Measurements from ENCODE around the gene AMER3.
A peak's percentile ranks its signal among the peaks of the same experiment; 100 is the strongest.

AMER3 gene

DNA sequence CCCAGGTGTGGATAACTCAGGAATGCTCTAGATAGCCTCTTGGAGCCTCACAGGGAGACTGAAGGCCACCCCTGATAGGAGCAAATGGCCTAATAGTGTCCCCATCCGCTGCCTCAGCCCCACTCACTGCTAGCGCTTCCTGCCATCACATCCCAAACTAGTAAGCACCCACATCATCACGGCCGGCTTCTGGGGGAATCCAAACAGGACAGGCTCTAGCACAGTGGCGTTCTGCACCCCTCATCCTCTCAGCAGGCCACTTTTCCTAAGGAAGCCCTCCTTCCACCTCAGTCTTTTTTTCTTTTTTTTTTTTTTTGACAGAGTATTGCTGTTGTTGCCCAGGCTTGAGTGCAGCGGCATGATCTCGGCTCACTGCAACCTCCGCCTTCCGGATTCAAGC, 6.3 kb upstream of the AMER3 start:
- Histone ChIP-seq H3K4me1 (ENCODE audit: control insufficient read depth, insufficient read depth, low read length) (peaks cover 3% of the 10 kb centered on the region), H3K4me3 (ENCODE audit: insufficient read depth, low read depth, low read length) (no peak overlapping the region), H3K27ac (ENCODE audit: insufficient read depth, low read depth, low read length, poor library complexity, severe bottlenecking) (no peak overlapping the region), H3K9me3 (ENCODE audit: control insufficient read depth, low read length) (no peaks in the 10 kb centered on the region), H3K27me3 (ENCODE audit: control insufficient read depth, insufficient read depth, low read length, poor library complexity, severe bottlenecking) (peaks cover 5% of the 10 kb centered on the region), H3K36me3 (ENCODE audit: control insufficient read depth, insufficient read depth, low read length) (no peaks in the 10 kb centered on the region)
- WGBS, 2 experiments, result 89 to 92% methylated on average over 9 of the region's 9 CpGs

DNA sequence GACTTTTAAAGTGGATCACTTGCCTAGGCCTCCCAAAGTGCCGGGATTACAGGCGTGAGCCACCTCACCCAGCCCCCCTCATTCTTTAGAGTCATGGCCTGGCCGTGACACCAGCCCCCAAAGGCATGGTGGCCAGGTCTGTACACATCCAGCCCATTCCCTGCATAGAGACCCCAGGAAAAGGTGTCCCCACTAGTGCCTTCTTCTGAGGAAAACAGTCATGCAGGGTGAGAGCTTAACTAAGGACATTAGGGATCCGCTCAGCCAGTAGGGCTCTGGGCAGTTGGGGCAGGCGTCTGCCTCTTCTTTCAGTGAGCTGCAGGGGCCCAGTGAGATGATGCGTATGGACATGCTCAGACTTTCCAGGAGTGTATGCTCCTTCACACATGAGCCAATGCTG, 5.7 kb upstream of the AMER3 start:
- Histone ChIP-seq H3K27ac (ENCODE audit: insufficient read depth, low read depth, low read length, poor library complexity, severe bottlenecking) (no peak overlapping the region), H3K9me3 (ENCODE audit: control insufficient read depth, low read length) (no peaks in the 10 kb centered on the region), H3K4me3 (ENCODE audit: insufficient read depth, low read depth, low read length) (no peak overlapping the region), H3K4me1 (ENCODE audit: control insufficient read depth, insufficient read depth, low read length) (peaks cover 3% of the 10 kb centered on the region), H3K36me3 (ENCODE audit: control insufficient read depth, insufficient read depth, low read length) (no peaks in the 10 kb centered on the region), H3K27me3 (ENCODE audit: control insufficient read depth, insufficient read depth, low read length, poor library complexity, severe bottlenecking) (peaks cover 11% of the 10 kb centered on the region)
- 87 to 92% methylated on average over 6 of the region's 6 CpGs for WGBS, 2 experiments

GRCh38 chr2:130754811-130755210, 529 bp upstream of the AMER3 start:
- peaks cover 9% of the 10 kb centered on the region for H3K4me1 ChIP-seq (ENCODE audit: control insufficient read depth, insufficient read depth, low read length)
- no peak overlapping the region for H3K27ac ChIP-seq (ENCODE audit: insufficient read depth, low read depth, low read length, poor library complexity, severe bottlenecking)
- no peak overlapping the region for H3K4me3 ChIP-seq (ENCODE audit: insufficient read depth, low read depth, low read length)
- 54 to 57% methylated on average over 8 of the region's 8 CpGs for WGBS, 2 experiments
- no peaks in the 10 kb centered on the region for H3K36me3 ChIP-seq (ENCODE audit: control insufficient read depth, insufficient read depth, low read length)
- H3K9me3 ChIP-seq (ENCODE audit: control insufficient read depth, low read length), result no peaks in the 10 kb centered on the region
- H3K27me3 ChIP-seq (ENCODE audit: control insufficient read depth, insufficient read depth, low read length, poor library complexity, severe bottlenecking), result peaks cover 49% of the 10 kb centered on the region

- Histone ChIP-seq H3K27ac (ENCODE audit: insufficient read depth, low read depth, low read length, poor library complexity, severe bottlenecking) (no peak overlapping the region), H3K4me1 (ENCODE audit: control insufficient read depth, insufficient read depth, low read length) (peaks cover 9% of the 10 kb centered on the region), H3K4me3 (ENCODE audit: insufficient read depth, low read depth, low read length) (peak overlapping the region; percentile 46), H3K36me3 (ENCODE audit: control insufficient read depth, insufficient read depth, low read length) (no peaks in the 10 kb centered on the region), H3K27me3 (ENCODE audit: control insufficient read depth, insufficient read depth, low read length, poor library complexity, severe bottlenecking) (peaks cover 49% of the 10 kb centered on the region), H3K9me3 (ENCODE audit: control insufficient read depth, low read length) (no peaks in the 10 kb centered on the region)
- WGBS, 2 experiments, result 1% methylated on average over 80 of the region's 80 CpGs
These were observed 923 bp downstream of the AMER3 start for GRCh38 chr2:130756053-130756873.

- H3K9me3 ChIP-seq (ENCODE audit: control insufficient read depth, low read length), result no peaks in the 10 kb centered on the region
- no peaks in the 10 kb centered on the region for H3K36me3 ChIP-seq (ENCODE audit: control insufficient read depth, insufficient read depth, low read length)
- no peak overlapping the region for H3K4me3 ChIP-seq (ENCODE audit: insufficient read depth, low read depth, low read length)
- no peak overlapping the region for H3K27ac ChIP-seq (ENCODE audit: insufficient read depth, low read depth, low read length, poor library complexity, severe bottlenecking)
- H3K27me3 ChIP-seq (ENCODE audit: control insufficient read depth, insufficient read depth, low read length, poor library complexity, severe bottlenecking), result peaks cover 49% of the 10 kb centered on the region
- peaks cover 9% of the 10 kb centered on the region for H3K4me1 ChIP-seq (ENCODE audit: control insufficient read depth, insufficient read depth, low read length)
- WGBS, 2 experiments, result 45 to 47% methylated on average over 16 of the region's 16 CpGs
These were observed 1.7 kb downstream of the AMER3 start for GRCh38 chr2:130756874-130757668.

GRCh38 chr2:130759906-130760753, 4.8 kb downstream of the AMER3 start:
- Histone ChIP-seq H3K36me3 (ENCODE audit: control insufficient read depth, insufficient read depth, low read length) (no peaks in the 10 kb centered on the region), H3K27ac (ENCODE audit: insufficient read depth, low read depth, low read length, poor library complexity, severe bottlenecking) (no peak overlapping the region), H3K4me3 (ENCODE audit: insufficient read depth, low read depth, low read length) (no peak overlapping the region), H3K9me3 (ENCODE audit: control insufficient read depth, low read length) (no peaks in the 10 kb centered on the region), H3K4me1 (ENCODE audit: control insufficient read depth, insufficient read depth, low read length) (peaks cover 9% of the 10 kb centered on the region), H3K27me3 (ENCODE audit: control insufficient read depth, insufficient read depth, low read length, poor library complexity, severe bottlenecking) (peaks cover 33% of the 10 kb centered on the region)
- 85 to 89% methylated on average over 10 of the region's 10 CpGs for WGBS, 2 experiments

DNA sequence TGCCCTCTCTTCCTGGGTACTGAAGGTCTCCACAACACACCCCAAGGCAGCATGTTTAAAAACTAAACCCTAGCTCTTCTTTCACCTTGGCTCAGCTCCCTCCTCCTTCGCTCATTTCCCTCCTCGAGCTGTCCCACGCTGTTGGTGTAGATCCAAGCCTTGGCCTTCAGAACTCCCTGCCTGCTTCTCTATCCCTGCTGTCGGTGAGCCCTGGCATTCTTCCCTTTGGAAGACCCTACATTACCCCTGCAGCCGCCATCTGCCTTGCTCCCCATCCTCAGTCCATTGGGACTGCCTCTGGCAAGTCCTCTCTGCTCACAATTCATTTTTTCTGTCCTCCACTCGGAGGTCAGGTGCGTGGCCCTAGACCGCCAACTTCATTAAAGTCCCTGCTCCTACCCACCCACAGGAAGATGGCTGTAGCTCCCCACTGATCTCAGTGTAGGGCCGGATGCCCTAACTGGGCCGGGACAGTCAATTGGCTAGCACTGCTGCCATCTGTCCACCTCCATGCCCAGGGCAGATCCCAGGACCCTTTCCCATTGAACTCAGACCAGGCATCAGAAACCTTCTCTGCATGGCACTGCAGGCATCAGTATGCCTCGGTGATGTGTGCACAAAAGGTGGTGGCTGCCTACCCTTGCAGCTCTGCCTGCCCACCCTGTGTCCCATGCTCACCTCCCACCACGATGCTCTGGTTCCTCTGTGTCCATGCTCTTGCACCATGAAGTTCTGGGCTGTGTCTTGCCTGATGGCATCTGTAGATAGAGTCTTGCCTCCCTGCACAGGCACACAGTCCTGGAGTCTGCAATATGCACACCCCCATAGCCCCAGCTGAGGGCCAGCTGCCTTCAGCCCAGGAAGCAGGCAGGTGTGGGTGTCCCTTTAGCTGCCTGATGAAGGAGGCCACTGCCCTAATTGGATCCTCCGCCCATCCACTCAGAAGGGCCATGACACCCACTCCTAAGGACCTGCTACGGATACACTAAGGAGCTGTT, 5.7 kb downstream of the AMER3 start:
- Histone ChIP-seq H3K27ac (ENCODE audit: insufficient read depth, low read depth, low read length, poor library complexity, severe bottlenecking) (no peak overlapping the region), H3K9me3 (ENCODE audit: control insufficient read depth, low read length) (no peaks in the 10 kb centered on the region), H3K4me1 (ENCODE audit: control insufficient read depth, insufficient read depth, low read length) (peaks cover 6% of the 10 kb centered on the region), H3K4me3 (ENCODE audit: insufficient read depth, low read depth, low read length) (no peak overlapping the region), H3K36me3 (ENCODE audit: control insufficient read depth, insufficient read depth, low read length) (no peaks in the 10 kb centered on the region), H3K27me3 (ENCODE audit: control insufficient read depth, insufficient read depth, low read length, poor library complexity, severe bottlenecking) (peaks cover 26% of the 10 kb centered on the region)
- WGBS, 2 experiments, result 89% methylated on average over 14 of the region's 14 CpGs

DNA sequence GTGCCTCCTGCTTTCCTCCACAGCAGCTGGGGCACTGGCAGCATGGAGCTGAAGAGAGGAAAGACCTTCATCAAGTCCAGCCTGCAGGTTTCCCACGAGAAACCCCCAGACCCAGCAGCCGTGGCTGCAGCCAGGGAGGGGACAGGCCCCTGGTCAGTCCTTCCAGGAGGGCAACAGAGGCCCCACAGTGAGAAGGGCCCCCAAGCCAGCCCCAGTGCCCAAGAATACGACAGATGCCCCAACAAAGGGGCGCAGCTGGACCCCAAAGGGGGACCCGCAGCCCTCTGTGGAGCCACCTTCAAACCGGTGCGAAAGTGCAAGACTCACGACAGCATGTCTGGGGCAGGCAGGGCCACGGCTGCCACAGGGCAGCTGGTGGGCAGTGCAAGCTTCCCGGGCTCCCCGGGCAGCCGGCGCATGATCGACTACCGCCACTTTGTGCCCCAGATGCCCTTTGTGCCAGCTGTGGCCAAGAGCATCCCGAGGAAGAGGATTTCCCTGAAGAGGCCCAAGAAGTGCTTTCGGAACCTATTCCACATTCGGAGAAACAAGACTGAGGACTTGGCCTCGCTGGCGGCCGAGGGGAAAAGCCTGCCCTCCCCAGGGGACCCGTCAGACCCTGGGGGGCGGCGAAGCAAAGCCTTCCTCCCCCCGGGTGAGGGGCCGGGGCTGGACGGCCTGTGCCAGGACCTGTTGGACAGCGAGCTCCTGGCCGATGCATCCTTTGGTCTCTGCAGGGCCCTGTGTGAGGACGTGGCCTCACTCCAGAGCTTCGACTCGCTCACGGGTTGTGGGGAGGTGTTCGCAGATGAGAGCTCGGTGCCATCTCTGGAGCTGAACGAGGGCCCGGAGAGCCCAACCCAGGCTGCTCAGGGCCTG, 6.9 kb downstream of the AMER3 start:
- WGBS, 2 experiments, result 91% methylated on average over 37 of the region's 37 CpGs
- Histone ChIP-seq H3K27ac (ENCODE audit: insufficient read depth, low read depth, low read length, poor library complexity, severe bottlenecking) (no peak overlapping the region), H3K4me1 (ENCODE audit: control insufficient read depth, insufficient read depth, low read length) (no peaks in the 10 kb centered on the region), H3K36me3 (ENCODE audit: control insufficient read depth, insufficient read depth, low read length) (no peaks in the 10 kb centered on the region), H3K4me3 (ENCODE audit: insufficient read depth, low read depth, low read length) (no peak overlapping the region), H3K9me3 (ENCODE audit: control insufficient read depth, low read length) (no peaks in the 10 kb centered on the region), H3K27me3 (ENCODE audit: control insufficient read depth, insufficient read depth, low read length, poor library complexity, severe bottlenecking) (peaks cover 14% of the 10 kb centered on the region)

Measured in ectodermal cell (in vitro differentiated cells).